T-helper 2 cell treated with Interferon-gamma antibody and Interleukin-4, amounts not matched to agents 5 μg/mL and 100 μg/mL, for 36 hours (primary cell): ENCODE data around the gene OAF.
A peak's percentile ranks its signal among the peaks of the same experiment; 100 is the strongest.
"Not testable (repeated sequence)": the region's sequence is repeated elsewhere in the genome, so short reads cannot be mapped to it uniquely, and the experiment has no call there.

Experiments used
- DNase-seq: peaks from one replicate; pipeline ENCODE4 v3.0.0; 2021; ENCODE audit warnings: low spot score
- H3K27ac Mint-ChIP-seq: one replicate; pipeline ENCODE4 v1.8.0; 2021; ENCODE audit warnings: mild to moderate bottlenecking, mixed read lengths
- H3K27me3 Mint-ChIP-seq: one replicate; pipeline ENCODE4 v1.8.0; 2021; ENCODE audit warnings: low read depth, mixed read lengths
- H3K36me3 Mint-ChIP-seq: one replicate; pipeline ENCODE4 v1.8.0; 2021; ENCODE audit warnings: low read depth, mixed read lengths
- H3K4me1 Mint-ChIP-seq: one replicate; pipeline ENCODE4 v1.8.0; 2021; ENCODE audit warnings: low read depth, mixed read lengths
- H3K4me3 Mint-ChIP-seq: one replicate; pipeline ENCODE4 v1.8.0; 2022; ENCODE audit warnings: mild to moderate bottlenecking, moderate library complexity, mixed read lengths
- H3K9me3 Mint-ChIP-seq: one replicate; pipeline ENCODE4 v1.8.0; 2021; ENCODE audit warnings: mixed read lengths

OAF gene

GRCh38 chr11:120241277-120241676, 30.4 kb downstream of the OAF start:
- Mint-ChIP-seq H3K36me3 (peaks cover 2% of the 10 kb centered on the region), H3K27ac (no peak overlapping the region), H3K27me3 (peaks cover 82% of the 10 kb centered on the region), H3K4me1 (peaks cover 12% of the 10 kb centered on the region), H3K9me3 (no peaks in the 10 kb centered on the region), H3K4me3 (no peak overlapping the region)
- no peak for DNase-seq

GRCh38 chr11:120243221-120243620, 32.4 kb downstream of the OAF start:
- Mint-ChIP-seq H3K36me3 (peaks cover 2% of the 10 kb centered on the region), H3K4me1 (peaks cover 26% of the 10 kb centered on the region), H3K27ac (no peak overlapping the region), H3K4me3 (no peak overlapping the region), H3K9me3 (no peaks in the 10 kb centered on the region), H3K27me3 (peaks cover 84% of the 10 kb centered on the region)
- DNase-seq, result no peak

GRCh38 chr11:120244476-120245365, 33.9 kb downstream of the OAF start:
- Mint-ChIP-seq H3K27ac (no peak overlapping the region), H3K9me3 (no peaks in the 10 kb centered on the region), H3K4me1 (peaks cover 41% of the 10 kb centered on the region), H3K27me3 (peaks cover 73% of the 10 kb centered on the region), H3K4me3 (peak overlapping the region; percentile 21), H3K36me3 (peaks cover 2% of the 10 kb centered on the region)
- DNase-seq, result no peak

GRCh38 chr11:120245434-120245833, 34.6 kb downstream of the OAF start:
- H3K27ac Mint-ChIP-seq, result no peak overlapping the region
- peaks cover 6% of the 10 kb centered on the region for H3K36me3 Mint-ChIP-seq
- H3K4me3 Mint-ChIP-seq, result no peak overlapping the region
- H3K27me3 Mint-ChIP-seq, result peaks cover 75% of the 10 kb centered on the region
- no peaks in the 10 kb centered on the region for H3K9me3 Mint-ChIP-seq
- H3K4me1 Mint-ChIP-seq, result peaks cover 46% of the 10 kb centered on the region
- no peak for DNase-seq

GRCh38 chr11:120248551-120249278, 37.9 kb downstream of the OAF start:
- Mint-ChIP-seq H3K36me3 (peaks cover 6% of the 10 kb centered on the region), H3K9me3 (no peaks in the 10 kb centered on the region), H3K4me1 (peaks cover 46% of the 10 kb centered on the region), H3K27ac (peak overlapping the region; percentile 26), H3K4me3 (peak overlapping the region; percentile 75), H3K27me3 (peaks cover 71% of the 10 kb centered on the region)
- peak; percentile 23 for DNase-seq

- Mint-ChIP-seq H3K27ac (peak overlapping the region; percentile 10), H3K36me3 (peaks cover 6% of the 10 kb centered on the region), H3K4me1 (peaks cover 43% of the 10 kb centered on the region), H3K27me3 (peaks cover 71% of the 10 kb centered on the region), H3K9me3 (no peaks in the 10 kb centered on the region), H3K4me3 (peak overlapping the region; percentile 75)
- no peak for DNase-seq
Observed at GRCh38 chr11:120249279-120250262, 38.7 kb downstream of the OAF start.

- H3K36me3 Mint-ChIP-seq, H3K9me3 Mint-ChIP-seq, DNase-seq, H3K4me3 Mint-ChIP-seq, H3K27ac Mint-ChIP-seq: not testable (repeated sequence)
- H3K27me3 Mint-ChIP-seq, result peaks cover 73% of the 10 kb centered on the region
- H3K4me1 Mint-ChIP-seq, result peaks cover 18% of the 10 kb centered on the region
Observed at GRCh38 chr11:120253377-120253776, 42.5 kb downstream of the OAF start.

GRCh38 chr11:120254788-120255518, 44.1 kb downstream of the OAF start:
- Mint-ChIP-seq H3K4me1 (peaks cover 3% of the 10 kb centered on the region), H3K27ac (no peak overlapping the region), H3K4me3 (no peak overlapping the region), H3K27me3 (peaks cover 80% of the 10 kb centered on the region), H3K9me3 (no peaks in the 10 kb centered on the region), H3K36me3 (peaks cover 3% of the 10 kb centered on the region)
- no peak for DNase-seq

- Mint-ChIP-seq H3K4me1 (no peaks in the 10 kb centered on the region), H3K36me3 (no peaks in the 10 kb centered on the region), H3K4me3 (no peak overlapping the region), H3K27ac (no peak overlapping the region), H3K27me3 (peaks cover 77% of the 10 kb centered on the region), H3K9me3 (no peaks in the 10 kb centered on the region)
- no peak for DNase-seq
Observed at GRCh38 chr11:120255519-120255866, 44.7 kb downstream of the OAF start.

GRCh38 chr11:120256178-120256577, 45.3 kb downstream of the OAF start:
- H3K27me3 Mint-ChIP-seq, result peaks cover 78% of the 10 kb centered on the region

GRCh38 chr11:120256779-120257178, 45.9 kb downstream of the OAF start:
- Mint-ChIP-seq H3K9me3 (no peaks in the 10 kb centered on the region), H3K27me3 (peaks cover 81% of the 10 kb centered on the region), H3K27ac (no peak overlapping the region), H3K4me1 (no peaks in the 10 kb centered on the region), H3K36me3 (no peaks in the 10 kb centered on the region), H3K4me3 (no peak overlapping the region)
- DNase-seq, result no peak

More at GRCh38 chr11:120256178-120256577, 45.3 kb downstream of the OAF start:
- H3K36me3 Mint-ChIP-seq, result no peaks in the 10 kb centered on the region
- H3K4me1 Mint-ChIP-seq, result no peaks in the 10 kb centered on the region
- no peak overlapping the region for H3K4me3 Mint-ChIP-seq
- no peak overlapping the region for H3K27ac Mint-ChIP-seq
- no peak for DNase-seq
- no peaks in the 10 kb centered on the region for H3K9me3 Mint-ChIP-seq

GRCh38 chr11:120257346-120257745, 46.5 kb downstream of the OAF start:
- Mint-ChIP-seq H3K4me1 (no peaks in the 10 kb centered on the region), H3K27ac (no peak overlapping the region), H3K4me3 (no peak overlapping the region)

GRCh38 chr11:120258661-120259060, 47.8 kb downstream of the OAF start:
- no peak for DNase-seq
- Mint-ChIP-seq H3K4me1 (no peaks in the 10 kb centered on the region), H3K9me3 (no peaks in the 10 kb centered on the region), H3K36me3 (no peaks in the 10 kb centered on the region), H3K4me3 (no peak overlapping the region), H3K27me3 (peaks cover 76% of the 10 kb centered on the region), H3K27ac (no peak overlapping the region)

More at GRCh38 chr11:120257346-120257745, 46.5 kb downstream of the OAF start:
- H3K36me3 Mint-ChIP-seq, result no peaks in the 10 kb centered on the region
- no peak for DNase-seq
- peaks cover 77% of the 10 kb centered on the region for H3K27me3 Mint-ChIP-seq
- no peaks in the 10 kb centered on the region for H3K9me3 Mint-ChIP-seq
